Stimulated activated CD8-positive, alpha-beta memory T cell treated with anti-CD3 and anti-CD28 coated beads, Interleukin-2, amount 100 ng/mL, for 1 hour (primary cell): ENCODE results near the gene JAG2.

ENCODE experiments used
- DNase-seq, 2 donors: peaks; one replicate each; pipeline ENCODE4 v3.0.0-alpha.2; 2020; ENCODE audit warnings: low read depth in 2 of 2

JAG2 gene

DNA sequence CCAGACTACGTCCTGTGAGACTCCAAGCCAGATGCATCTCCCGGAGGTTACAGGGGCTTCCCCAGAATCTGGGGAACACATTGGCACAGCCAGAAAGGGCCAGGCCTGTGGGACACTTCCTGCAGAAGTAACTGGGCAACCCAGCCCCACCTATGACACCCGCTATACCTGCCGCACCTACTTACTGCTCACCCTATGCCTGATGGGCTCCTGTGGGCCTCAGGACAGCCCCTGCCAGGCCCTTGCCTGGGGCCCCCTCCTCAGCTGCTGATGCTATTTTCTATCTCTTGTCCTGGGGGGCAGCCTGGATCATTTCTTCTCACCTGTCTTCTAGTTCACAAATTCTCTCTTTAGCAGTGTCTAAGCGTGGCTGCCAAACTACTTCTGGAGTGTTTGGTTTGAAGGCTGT is 28.7 kb downstream of the JAG2 start:
- no peak for DNase-seq

DNA sequence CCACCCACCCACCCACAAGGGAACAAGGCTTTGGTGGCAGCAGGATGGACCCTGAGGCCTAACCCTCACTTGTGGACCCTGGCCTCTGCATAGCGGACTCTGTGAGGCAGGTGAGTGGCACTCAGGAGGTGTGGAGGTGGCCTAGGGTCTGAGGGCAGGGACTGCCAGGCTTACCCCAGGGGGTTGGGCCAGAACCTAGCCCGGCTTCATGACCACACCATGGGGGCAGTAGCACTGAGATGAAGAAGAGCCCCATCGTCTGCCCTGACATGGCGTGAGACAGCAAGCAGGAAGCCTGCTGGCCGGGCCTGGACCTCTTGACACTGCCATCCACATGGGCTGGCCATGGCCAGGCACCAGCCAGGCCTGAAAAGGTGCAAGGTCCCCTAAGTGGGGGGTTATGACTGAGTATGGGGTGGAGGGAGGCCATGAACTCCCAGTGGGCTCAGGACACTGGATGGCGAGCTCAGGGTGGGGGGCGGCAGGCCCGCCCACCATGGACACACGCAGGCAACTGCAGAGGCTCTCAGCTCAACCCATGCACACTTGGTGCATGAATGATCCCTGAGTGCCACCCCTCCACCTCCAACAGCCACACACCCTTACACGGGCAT is 29.3 kb downstream of the JAG2 start:
- no peak for DNase-seq

DNA sequence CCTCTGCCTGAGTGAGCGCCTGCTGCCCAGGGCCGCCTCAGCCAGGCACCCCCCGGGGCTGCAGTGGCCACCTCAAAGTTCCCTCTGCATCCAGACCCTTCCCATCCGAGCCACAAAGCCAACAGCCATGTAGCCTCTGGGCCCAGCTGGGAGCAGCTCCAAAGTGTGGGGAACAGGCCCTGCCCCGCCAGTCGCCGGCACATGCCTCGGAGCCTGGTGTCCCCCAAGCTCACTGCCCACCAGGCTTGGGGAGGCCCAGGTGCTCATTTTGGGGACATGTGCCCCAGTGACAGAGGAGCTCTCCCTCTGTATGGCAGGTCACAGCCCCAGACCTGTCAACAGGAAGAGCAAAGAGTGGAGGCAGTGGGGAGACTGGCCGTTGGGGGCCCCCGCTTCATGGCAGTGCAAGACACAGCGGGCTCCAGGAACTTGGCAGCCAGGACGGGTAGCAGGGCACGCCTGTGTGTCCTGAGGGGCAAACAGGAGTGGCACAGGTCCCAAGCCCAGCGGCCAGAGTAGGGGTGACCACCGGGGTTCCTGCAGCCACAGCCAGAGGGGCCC is 29.9 kb downstream of the JAG2 start:
- no peak for DNase-seq

GRCh38 chr14:105138021-105138541 is 30.5 kb downstream of the JAG2 start:
- DNase-seq: no peak

GRCh38 chr14:105137481-105138020 is 31.0 kb downstream of the JAG2 start:
- no peak for DNase-seq

GRCh38 chr14:105136401-105137322 is 31.9 kb downstream of the JAG2 start:
- no peak for DNase-seq

DNA sequence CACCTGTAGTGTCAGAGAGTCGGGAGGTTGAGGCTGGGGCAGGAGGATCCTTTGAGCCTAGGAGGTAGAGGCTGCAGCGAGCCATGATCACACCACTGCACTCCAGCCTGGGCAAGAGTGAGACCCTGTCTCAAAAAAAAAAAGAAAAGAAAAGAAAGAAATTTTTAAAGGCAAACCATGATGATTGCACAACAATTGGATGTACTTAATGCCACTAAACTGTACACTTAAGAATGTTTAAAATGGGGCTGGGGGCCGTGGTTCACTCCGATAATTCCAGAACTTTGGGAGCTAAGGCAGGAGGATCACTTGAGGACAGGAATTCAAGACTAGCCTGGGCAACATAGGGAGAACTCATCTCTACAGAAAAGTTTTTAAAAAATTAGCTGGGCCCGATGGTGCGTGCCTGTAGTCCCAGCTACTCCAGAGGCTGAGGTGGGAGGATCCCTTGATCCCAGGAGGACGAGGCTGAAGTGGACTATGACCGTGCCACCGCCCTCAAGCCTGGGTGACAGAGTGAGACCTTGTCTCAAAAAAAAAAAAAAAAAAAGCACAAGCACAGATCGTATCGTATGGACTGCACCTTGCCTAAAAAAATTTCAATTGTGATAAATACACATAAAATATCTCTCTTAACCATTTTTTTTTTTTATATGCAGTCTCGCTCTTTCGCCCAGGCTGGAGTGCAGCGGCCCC is 32.7 kb downstream of the JAG2 start:
- no peak for DNase-seq

- no peak for DNase-seq
Measured at GRCh38 chr14:105132921-105133654, 35.5 kb downstream of the JAG2 start.

DNA sequence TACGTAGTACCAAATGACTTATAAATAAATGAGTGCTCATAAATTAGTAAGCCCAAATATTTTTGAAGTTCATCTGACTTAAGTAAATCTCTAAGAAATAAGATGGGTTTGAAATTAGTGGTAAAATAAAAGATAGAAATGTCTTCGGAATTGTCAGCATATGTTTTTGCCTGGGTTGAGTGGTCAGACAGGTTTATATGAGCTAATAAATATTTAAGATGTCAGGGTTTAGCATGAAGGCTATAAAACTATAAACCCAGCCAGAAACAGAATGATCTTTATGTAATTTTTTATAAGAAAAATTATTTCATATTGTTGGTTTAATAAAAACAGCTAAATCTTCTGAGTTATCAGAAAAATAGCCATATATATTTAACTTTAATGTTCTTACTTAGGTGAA is 37.3 kb downstream of the JAG2 start:
- no peak for DNase-seq

DNA sequence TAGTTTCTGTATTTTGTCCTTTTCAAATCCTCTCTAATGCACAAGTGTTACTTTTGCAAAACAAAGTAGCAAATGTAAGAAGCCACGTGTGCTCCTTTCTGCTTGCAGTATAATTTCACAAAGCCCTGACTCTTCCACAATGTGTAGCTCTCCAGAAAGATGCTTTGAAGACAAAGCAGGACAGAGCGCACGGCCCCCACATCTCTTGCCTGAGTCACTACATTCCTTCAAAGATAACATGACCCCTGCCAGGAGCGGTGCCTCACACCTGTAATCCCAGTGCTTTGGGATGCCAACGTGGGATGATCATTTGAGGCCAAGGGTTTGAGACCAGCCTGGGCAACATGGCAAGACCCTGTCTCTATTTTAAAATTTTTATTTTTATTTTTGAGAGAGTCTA is 40.5 kb downstream of the JAG2 start:
- DNase-seq: no peak

GRCh38 chr14:105126981-105127329 is 41.6 kb downstream of the JAG2 start:
- no peak for DNase-seq

GRCh38 chr14:105126126-105126980 is 42.2 kb downstream of the JAG2 start:
- DNase-seq: no peak

DNA sequence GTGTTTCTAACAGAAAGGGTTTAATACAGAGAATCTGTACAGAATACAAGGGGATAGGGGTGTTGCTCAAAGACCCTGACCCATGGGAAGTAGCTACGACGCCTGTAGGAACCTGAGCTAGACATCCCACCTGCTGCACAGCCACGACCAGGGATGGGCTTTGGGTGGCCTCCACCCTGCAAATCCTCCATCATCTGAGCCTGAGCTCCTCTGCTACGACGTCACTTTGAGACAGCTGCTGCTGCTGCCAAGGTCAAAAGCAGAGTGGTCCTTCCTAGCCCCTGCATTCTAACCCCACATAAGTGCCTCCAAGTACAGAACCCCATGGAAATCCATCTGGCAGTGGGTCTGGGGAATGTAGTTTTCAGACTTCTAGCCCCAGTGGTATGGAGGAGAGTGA is 43.8 kb downstream of the JAG2 start:
- no peak for DNase-seq

GRCh38 chr14:105123981-105124765 is 44.4 kb downstream of the JAG2 start:
- no peak for DNase-seq

- no peak for DNase-seq
Measured at GRCh38 chr14:105123064-105123665, 45.4 kb downstream of the JAG2 start.

DNA sequence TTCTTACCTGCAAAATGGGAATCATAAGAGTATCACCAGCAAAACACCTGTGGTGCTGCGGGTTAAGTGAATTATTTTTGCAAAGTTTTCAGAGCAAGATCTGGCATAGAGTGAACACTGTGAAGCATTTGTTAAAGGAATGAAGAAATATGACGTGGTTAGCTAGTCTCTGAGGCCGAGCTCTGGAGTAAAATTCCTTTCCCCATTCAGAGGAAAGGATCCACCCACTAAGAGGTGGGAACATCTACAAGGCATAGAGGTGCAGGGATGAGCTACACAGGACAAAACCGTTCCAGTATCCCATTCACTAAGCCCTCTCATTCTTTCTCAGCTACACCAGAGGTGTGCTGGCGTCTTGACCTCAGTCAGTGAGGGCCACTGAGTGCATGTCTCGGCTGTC is 48.5 kb downstream of the JAG2 start:
- no peak for DNase-seq

DNA sequence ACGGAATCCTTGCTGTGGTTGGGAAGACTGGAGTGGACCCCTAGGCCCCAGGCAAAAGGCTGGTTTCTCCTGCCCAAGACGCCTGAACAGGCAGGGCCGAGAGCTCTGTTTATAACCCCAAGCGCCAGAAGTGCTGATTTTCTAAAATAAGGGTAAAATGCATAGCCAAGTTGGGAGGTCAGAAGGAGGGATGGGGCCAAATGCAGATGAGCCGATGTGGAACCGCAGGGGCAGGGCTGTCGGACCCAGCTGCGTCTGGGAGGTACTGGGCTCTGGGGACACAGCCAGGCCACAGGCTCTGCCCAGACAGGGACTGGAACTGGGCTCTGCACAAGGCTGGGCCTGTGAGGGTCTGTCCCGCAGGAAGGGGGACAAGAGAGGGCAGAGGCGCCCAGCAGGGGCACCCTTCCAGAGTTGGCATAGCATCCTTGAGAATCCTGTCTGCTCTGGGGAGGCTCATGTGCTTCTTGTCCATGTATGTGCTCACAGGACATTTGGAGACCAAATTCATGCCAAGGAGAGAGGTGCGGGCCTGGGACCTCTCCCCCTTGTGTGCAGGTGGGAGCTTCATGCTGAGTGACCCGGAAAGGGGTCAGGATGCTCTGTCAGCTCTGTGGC is 49.1 kb downstream of the JAG2 start:
- no peak for DNase-seq

GRCh38 chr14:105118646-105119407 is 49.7 kb downstream of the JAG2 start:
- no peak for DNase-seq
